DMS114 treated with DMSO at 0.1 percent for 48 hours (cell line): ENCODE results near the gene GOSR1.
"Not testable (repeated sequence)": the region's sequence is repeated elsewhere in the genome, so short reads cannot be mapped to it uniquely, and the experiment has no call there.

ENCODE experiments used
- DNase-seq: peaks from one replicate; lab custom pipeline; 2025; ENCODE audit not compliant: unreplicated experiment; lab: John Stamatoyannopoulos, UW

The GOSR1 gene

DNA sequence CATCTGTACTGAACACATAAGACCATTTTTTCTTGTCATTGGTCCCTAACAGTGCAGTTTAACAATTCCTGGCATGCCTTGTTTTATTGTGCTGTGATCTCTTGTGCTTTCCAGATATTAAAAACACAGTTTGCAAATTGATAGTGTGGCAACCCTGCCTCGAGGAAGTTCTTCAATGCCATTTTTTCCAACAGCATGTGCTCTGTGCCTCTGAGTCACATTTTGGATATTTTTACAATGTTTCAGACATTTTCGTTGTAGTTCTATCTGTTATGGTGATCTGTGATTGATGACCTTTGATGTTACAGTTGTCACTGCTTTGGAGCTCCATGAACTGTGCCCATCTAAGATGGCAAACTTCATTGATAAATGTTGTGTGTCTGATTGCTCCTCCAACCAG, 66.2 kb downstream of the GOSR1 start:
- DNase-seq, result no peak

DNA sequence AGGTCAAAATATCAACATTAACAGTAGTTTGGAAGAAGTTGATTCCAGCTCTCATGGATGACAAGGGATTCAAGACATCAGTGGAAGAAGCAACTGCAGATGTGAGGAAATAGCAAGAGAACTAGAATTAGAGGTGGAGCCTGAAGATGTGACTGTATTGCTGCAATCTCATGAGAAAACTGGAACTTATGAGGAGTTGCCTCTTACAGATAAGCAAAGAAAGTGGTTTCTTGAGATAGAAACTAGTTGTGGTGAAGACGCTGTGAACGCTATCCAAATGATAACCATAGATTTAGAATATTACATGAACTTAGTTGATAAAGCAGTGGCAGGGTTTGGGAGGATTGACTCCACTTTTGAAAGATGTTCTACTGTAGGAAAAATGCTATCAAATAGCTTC, 67.8 kb downstream of the GOSR1 start:
- no peak for DNase-seq

- DNase-seq, result no peak
These were observed 70.8 kb downstream of the GOSR1 start for GRCh38 chr17:30547778-30548573.

DNA sequence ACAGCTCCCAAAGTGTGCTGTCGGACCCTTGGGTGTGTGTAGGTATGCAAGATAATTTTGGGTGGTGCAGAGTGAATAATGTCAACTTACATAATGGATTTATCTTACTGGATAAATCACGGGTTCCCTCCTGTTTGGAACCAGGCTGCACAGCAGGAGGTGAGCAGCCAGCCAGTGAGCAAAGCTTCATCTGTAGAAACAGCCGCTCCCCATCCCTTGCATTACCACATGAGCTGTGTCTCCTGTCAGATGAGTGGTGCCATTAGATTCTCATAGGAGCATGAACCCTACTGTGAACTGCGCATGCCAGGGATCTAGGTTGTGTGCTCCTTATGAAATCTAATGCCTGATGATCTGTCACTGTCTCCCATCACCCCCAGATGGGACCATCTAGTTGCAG, 72.0 kb downstream of the GOSR1 start:
- DNase-seq, result not testable (repeated sequence)

- no peak for DNase-seq
These were observed 72.8 kb downstream of the GOSR1 start for GRCh38 chr17:30549864-30550511.

GRCh38 chr17:30550512-30551273, 73.5 kb downstream of the GOSR1 start:
- DNase-seq, result no peak

- DNase-seq, result not testable (repeated sequence)
These were observed 74.2 kb downstream of the GOSR1 start for GRCh38 chr17:30551274-30551995.

- DNase-seq, result no peak
These were observed 74.8 kb downstream of the GOSR1 start for GRCh38 chr17:30551996-30552339.

DNA sequence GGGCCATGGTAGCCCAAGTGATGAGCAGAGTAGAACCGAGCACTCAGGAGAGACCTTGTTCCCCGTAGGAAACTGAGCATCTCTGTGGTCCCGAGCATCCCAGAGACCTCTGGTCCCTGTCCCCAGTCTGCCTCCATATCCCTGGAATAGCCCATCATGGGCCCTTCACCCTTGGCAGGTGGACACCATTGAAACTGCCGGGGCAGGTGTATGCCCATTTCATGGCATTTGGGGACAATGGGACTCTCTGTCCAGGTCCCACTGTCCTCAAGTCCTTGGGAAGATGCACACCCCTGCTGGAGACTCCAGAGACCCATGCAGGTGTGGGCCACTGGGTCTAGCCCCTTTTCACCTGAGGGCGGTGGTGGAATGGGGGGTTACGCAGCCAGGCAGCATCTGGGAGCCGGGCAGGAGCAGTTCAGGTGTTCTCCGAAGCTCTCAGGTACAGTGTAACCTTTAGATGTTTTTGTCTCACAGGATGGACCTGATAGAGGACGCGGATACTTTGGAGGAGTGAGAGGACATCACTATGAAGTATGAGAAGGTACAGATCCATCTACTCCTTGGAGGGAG, 75.9 kb downstream of the GOSR1 start:
- DNase-seq, result no peak

GRCh38 chr17:30553823-30554440, 76.7 kb downstream of the GOSR1 start:
- not testable (repeated sequence) for DNase-seq

DNA sequence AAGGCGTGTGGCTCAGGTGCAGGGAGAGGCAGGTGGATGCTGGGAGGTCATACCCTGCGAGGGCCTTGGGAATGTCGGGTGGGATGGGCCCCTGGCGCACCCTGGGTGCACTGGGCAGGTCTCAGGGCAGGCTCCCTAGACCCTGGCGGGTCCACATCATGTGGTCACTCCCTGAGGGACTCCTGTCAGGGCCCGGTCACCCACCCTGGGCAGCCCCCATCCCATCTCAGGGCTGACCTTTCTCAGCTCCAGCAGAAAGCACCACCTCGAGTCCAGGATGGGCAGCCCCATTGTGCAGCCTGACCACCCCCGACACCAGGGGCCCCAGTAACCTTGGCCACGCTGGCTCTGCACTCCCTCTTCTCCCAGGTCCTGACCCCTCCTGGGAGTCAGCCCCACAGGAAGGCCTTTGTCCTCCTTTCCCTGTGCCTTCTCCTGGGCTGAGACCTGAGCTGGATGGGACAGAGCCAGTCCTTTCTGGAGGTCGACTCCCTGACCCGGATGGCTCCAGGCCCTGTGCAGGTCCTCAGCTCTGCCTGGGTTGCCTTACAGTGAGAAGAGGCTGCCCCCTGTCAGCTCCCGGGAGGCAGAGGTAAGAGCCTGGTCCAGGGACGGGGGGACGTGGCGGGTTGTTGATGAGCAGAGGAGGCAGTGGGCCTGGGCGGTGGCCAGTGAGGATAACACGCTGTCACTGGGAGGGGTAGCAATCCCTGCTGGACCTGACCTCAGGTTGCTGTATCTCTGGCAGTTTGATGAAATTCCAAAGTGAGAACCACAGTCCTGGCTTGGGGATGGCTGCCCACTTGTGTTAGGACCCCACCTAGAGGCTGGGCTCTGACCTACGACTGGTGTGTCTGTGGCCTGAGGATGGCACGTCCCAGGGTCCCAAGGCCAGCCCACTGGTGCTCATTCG, 77.9 kb downstream of the GOSR1 start:
- DNase-seq, result no peak

DNA sequence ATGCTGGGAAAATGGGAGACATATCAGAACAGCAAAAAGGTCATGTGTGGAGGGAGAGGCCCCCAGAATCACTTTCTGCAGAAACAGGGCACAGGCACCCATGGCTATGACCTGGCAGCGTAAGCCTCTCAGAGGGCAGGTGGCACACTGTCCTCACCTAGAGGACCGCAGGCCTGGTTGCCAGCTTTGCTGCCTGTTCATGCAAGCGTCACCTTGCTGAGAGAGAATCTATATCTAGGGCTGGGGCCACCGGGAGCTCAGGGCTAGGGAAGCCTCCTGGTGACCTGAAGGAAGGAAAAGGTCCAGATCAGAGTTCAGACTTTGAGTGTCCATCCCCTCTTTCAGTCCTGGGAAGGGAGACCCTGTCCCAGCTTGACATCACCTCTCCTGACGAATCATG, 78.7 kb downstream of the GOSR1 start:
- no peak for DNase-seq

- DNase-seq, result no peak
These were observed 79.4 kb downstream of the GOSR1 start for GRCh38 chr17:30556374-30557332.

DNA sequence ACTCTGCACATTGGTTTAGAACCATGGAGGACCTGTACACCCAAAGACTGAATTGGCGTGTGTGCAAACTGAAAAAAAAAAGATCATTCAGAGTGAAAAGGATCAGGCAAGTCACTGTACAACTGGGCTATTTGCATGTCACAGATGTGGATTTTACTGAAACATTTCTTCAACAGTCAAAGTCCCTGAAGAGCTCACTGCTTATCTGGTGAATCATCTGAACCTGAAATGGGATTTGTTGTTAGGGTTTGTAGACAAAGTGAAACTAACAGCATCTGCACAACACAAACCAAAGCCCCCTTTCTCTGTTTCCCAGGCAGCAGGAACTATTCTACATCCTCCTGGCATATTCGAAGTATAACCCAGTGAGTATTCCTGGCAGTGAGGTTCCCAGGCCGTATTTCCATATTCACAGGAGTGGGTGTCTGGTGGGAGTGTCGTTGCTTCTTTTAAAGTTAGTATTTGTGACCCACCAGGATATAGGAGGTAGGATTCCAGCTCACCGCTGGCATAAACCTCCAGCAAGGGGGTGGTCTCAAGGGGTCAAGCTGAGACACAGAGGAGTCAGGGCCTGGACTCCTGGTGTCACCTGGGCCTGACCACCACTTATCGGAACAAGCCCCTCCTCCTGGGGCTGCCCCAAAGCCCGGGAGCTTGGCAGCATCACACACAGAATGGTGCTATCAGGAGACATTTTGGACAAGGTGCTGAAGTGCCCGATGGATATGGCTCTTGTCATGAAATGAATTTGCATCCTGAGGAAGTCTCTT, 80.9 kb downstream of the GOSR1 start:
- DNase-seq, result no peak

GRCh38 chr17:30558686-30559545, 81.7 kb downstream of the GOSR1 start:
- no peak for DNase-seq

- DNase-seq, result no peak
These were observed 82.4 kb downstream of the GOSR1 start for GRCh38 chr17:30559656-30560055.
